Rectal smooth muscle tissue (tissue), 1 donor: ENCODE results near the gene IBTK.
"Not testable (repeated sequence)": the region's sequence is repeated elsewhere in the genome, so short reads cannot be mapped to it uniquely, and the experiment has no call there.

Experiments used
- H3K27ac ChIP-seq: one replicate; pipeline ENCODE4 v1.7.0; 2013; ENCODE audit warnings: low read depth, low read length, inconsistent platforms
- H3K27me3 ChIP-seq: one replicate; pipeline ENCODE4 v1.7.0; 2013; ENCODE audit warnings: low read length; ENCODE audit not compliant: control insufficient read depth, insufficient read depth
- H3K36me3 ChIP-seq: one replicate; pipeline ENCODE4 v1.7.0; 2013; ENCODE audit warnings: low read length; ENCODE audit not compliant: control insufficient read depth, insufficient read depth
- H3K4me1 ChIP-seq: one replicate; pipeline ENCODE4 v1.7.0; 2013; ENCODE audit warnings: low read length; ENCODE audit not compliant: control insufficient read depth, insufficient read depth
- H3K4me3 ChIP-seq: one replicate; pipeline ENCODE4 v1.7.0; 2013; ENCODE audit warnings: low read length
- H3K9ac ChIP-seq: one replicate; pipeline ENCODE4 v1.7.0; 2013; ENCODE audit warnings: low read length

Gene IBTK

GRCh38 chr6:82260997-82261732 lies 13.6 kb upstream of the IBTK start:
- no peak overlapping the region for H3K9ac ChIP-seq
- no peaks in the 10 kb centered on the region for H3K4me1 ChIP-seq
- no peak overlapping the region for H3K4me3 ChIP-seq
- no peaks in the 10 kb centered on the region for H3K27me3 ChIP-seq
- no peaks in the 10 kb centered on the region for H3K36me3 ChIP-seq
- no peak overlapping the region for H3K27ac ChIP-seq

GRCh38 chr6:82259389-82259788 lies 11.8 kb upstream of the IBTK start:
- Histone ChIP-seq H3K4me3 (no peak overlapping the region), H3K4me1 (no peaks in the 10 kb centered on the region), H3K27ac (no peak overlapping the region), H3K9ac (no peak overlapping the region), H3K27me3 (no peaks in the 10 kb centered on the region), H3K36me3 (no peaks in the 10 kb centered on the region)

GRCh38 chr6:82257088-82257774 lies 9.7 kb upstream of the IBTK start:
- Histone ChIP-seq H3K27me3 (no peaks in the 10 kb centered on the region), H3K4me1 (no peaks in the 10 kb centered on the region), H3K36me3 (no peaks in the 10 kb centered on the region), H3K27ac (no peak overlapping the region), H3K9ac (no peak overlapping the region), H3K4me3 (no peak overlapping the region)

- not testable (repeated sequence) for H3K36me3 ChIP-seq, H3K4me3 ChIP-seq, H3K27me3 ChIP-seq, H3K4me1 ChIP-seq, H3K9ac ChIP-seq, H3K27ac ChIP-seq
These were observed 7.2 kb upstream of the IBTK start for GRCh38 chr6:82254722-82255121.

GRCh38 chr6:82251942-82252341 lies 4.4 kb upstream of the IBTK start:
- no peak overlapping the region for H3K27ac ChIP-seq
- H3K4me3 ChIP-seq: no peak overlapping the region
- H3K9ac ChIP-seq: no peak overlapping the region
- peaks cover 5% of the 10 kb centered on the region for H3K4me1 ChIP-seq
- H3K36me3 ChIP-seq: no peaks in the 10 kb centered on the region
- H3K27me3 ChIP-seq: no peaks in the 10 kb centered on the region

GRCh38 chr6:82249381-82250253 lies 2.1 kb upstream of the IBTK start:
- no peak overlapping the region for H3K4me3 ChIP-seq
- H3K27ac ChIP-seq: no peak overlapping the region
- no peaks in the 10 kb centered on the region for H3K27me3 ChIP-seq
- no peak overlapping the region for H3K9ac ChIP-seq
- H3K4me1 ChIP-seq: peaks cover 7% of the 10 kb centered on the region
- no peaks in the 10 kb centered on the region for H3K36me3 ChIP-seq

GRCh38 chr6:82248273-82248735 lies 760 bp upstream of the IBTK start:
- no peaks in the 10 kb centered on the region for H3K36me3 ChIP-seq

GRCh38 chr6:82246802-82247504 lies 591 bp downstream of the IBTK start:
- Histone ChIP-seq H3K4me1 (peaks cover 7% of the 10 kb centered on the region), H3K4me3 (peak overlapping the region; percentile 77), H3K27me3 (no peaks in the 10 kb centered on the region), H3K36me3 (no peaks in the 10 kb centered on the region), H3K9ac (peak overlapping the region; percentile 94), H3K27ac (peak overlapping the region; percentile 95)

More at GRCh38 chr6:82248273-82248735, 760 bp upstream of the IBTK start:
- Histone ChIP-seq H3K9ac (peak overlapping the region; percentile 94), H3K4me1 (peaks cover 7% of the 10 kb centered on the region), H3K4me3 (peak overlapping the region; percentile 77), H3K27me3 (no peaks in the 10 kb centered on the region), H3K27ac (peak overlapping the region; percentile 95)

GRCh38 chr6:82246370-82246769 lies 1.2 kb downstream of the IBTK start:
- no peaks in the 10 kb centered on the region for H3K36me3 ChIP-seq
- H3K9ac ChIP-seq: no peak overlapping the region
- no peaks in the 10 kb centered on the region for H3K27me3 ChIP-seq
- peak overlapping the region; percentile 95 for H3K27ac ChIP-seq
- H3K4me3 ChIP-seq: peak overlapping the region; percentile 77
- H3K4me1 ChIP-seq: peaks cover 7% of the 10 kb centered on the region

GRCh38 chr6:82245376-82245775 lies 2.2 kb downstream of the IBTK start:
- no peak overlapping the region for H3K4me3 ChIP-seq
- peaks cover 7% of the 10 kb centered on the region for H3K4me1 ChIP-seq
- no peak overlapping the region for H3K27ac ChIP-seq
- no peak overlapping the region for H3K9ac ChIP-seq
- H3K36me3 ChIP-seq: no peaks in the 10 kb centered on the region
- H3K27me3 ChIP-seq: no peaks in the 10 kb centered on the region

GRCh38 chr6:82243884-82244283 lies 3.7 kb downstream of the IBTK start:
- no peaks in the 10 kb centered on the region for H3K36me3 ChIP-seq
- H3K4me1 ChIP-seq: peaks cover 7% of the 10 kb centered on the region
- H3K4me3 ChIP-seq: no peak overlapping the region
- no peak overlapping the region for H3K27ac ChIP-seq
- H3K27me3 ChIP-seq: no peaks in the 10 kb centered on the region
- H3K9ac ChIP-seq: no peak overlapping the region

GRCh38 chr6:82240186-82240585 lies 7.4 kb downstream of the IBTK start:
- no peak overlapping the region for H3K27ac ChIP-seq
- no peak overlapping the region for H3K4me3 ChIP-seq
- no peak overlapping the region for H3K9ac ChIP-seq
- H3K36me3 ChIP-seq: no peaks in the 10 kb centered on the region
- no peaks in the 10 kb centered on the region for H3K27me3 ChIP-seq
- H3K4me1 ChIP-seq: no peaks in the 10 kb centered on the region
